ENCODE measurements around the gene HIP1. TPM values are rescaled to one million over a fixed set of nuclear protein-coding genes. Genes with fewer than 3 reads are reported as not detected.

The HIP1 gene
- total RNA-seq (2022; extraction: Qiagen RNA extraction): 14.0 to 20.4 TPM (median 19.3 TPM) in 5 replicates

GRCh38 chr7:75738604-75738974 lies at the start of gene HIP1:
HIP1 (minus strand) TSS chr7:75738941; CDS start chr7:75738920, 21 bp downstream.

DNA sequence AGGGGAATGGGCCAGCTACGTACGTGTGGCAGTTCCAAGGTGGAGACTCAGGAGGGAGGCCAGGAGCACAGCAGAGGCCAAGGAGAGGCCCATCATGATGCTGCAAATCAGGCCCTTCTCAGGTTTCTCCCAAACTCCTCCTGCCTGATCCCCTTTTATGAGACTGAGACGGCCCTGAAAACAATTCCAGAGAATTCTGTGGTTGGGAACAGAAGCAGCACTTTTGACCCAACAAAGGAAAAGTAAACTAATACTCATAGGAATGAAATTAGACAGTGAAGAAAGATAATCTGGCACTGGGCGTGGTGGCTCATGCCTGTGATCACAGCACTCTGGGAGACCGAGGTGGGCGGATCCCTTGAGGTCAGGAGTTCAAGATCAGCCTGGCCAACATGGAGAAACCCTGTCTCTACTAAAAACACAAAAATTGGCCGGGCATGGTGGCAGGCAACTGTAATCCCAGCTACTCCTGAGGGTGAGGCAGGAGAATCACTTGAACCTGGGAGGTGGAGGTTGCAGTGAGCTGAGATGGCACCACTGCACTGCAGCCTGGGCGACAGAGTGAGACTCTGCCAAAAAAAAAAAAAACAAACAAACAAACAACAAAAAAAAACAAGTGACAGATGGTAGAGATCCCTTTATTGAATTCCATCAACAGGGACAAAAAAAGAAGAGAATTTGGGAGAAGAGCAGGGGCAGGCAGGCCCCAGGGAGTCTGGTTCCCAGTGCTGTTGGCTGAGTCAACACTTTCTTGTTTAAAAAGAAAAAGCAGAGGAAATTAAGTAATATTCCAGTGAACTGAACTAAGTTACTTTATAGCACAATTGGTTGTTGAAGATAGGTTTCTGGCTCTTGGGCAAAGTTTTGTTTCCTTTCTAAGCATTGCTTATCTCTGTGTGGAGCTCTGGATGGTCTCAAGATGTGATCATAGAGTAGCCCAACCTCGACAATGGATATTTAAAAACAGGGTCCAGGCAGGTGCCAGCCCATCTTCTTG lies 33.6 kb upstream of the HIP1 start, which contains the start of gene CCL26:
Gene CCL26 (minus strand): TSS at position 131 of the 997 bp plus-strand sequence. CDS start 35 bp downstream, at position 96.

GRCh38 chr7:75492020-75492419 lies 246.7 kb downstream of the HIP1 start, which contains the start of gene SPDYE5:
SPDYE5 (plus strand) TSS chr7:75492320; CDS start chr7:75494048, 1,728 bp downstream.

GRCh38 chr7:75485979-75486643 lies 252.6 kb downstream of the HIP1 start, which contains the start of gene POM121C:
POM121C (minus strand) TSS chr7:75486299; CDS start chr7:75441496, 44,803 bp downstream.

Other genes starting within 250 kb of the HIP1 start
- not detected in 5 replicates for gene SPDYE5, start 246.6 kb downstream of the HIP1 start, total RNA-seq (2022; extraction: Qiagen RNA extraction)
- 8.2 to 11.2 TPM (median 8.8 TPM) in 5 replicates for gene CCL26, start 33.3 kb upstream of the HIP1 start, total RNA-seq (2022; extraction: Qiagen RNA extraction)
- not detected in 5 replicates for gene CCL24, start 74.9 kb upstream of the HIP1 start, total RNA-seq (2022; extraction: Qiagen RNA extraction)
- gene RHBDD2, start 140.1 kb upstream of the HIP1 start, total RNA-seq (2022; extraction: Qiagen RNA extraction): 78.9 to 102 TPM (median 96.8 TPM) in 5 replicates
- gene POR, start 176.2 kb upstream of the HIP1 start, total RNA-seq (2022; extraction: Qiagen RNA extraction): 134 to 172 TPM (median 166 TPM) in 5 replicates

Data from A549 treated with CORT108297 at 1 μM for 4 hours (cell line).